Measurements from ENCODE around the gene IL7R.

- TF ChIP-seq EGR1 (IDR thresholded peaks at IDR 0.05; ENCODE audit: borderline replicate concordance in 1 of 2, low read depth in 2 of 2, low read length in 2 of 2) = no peak
- TF ChIP-seq EZH2 (IDR thresholded peaks at IDR 0.05; ENCODE audit: borderline replicate concordance, control insufficient read depth, low read depth, low read length) = no peak
- no peak for TF ChIP-seq CEBPZ (IDR thresholded peaks at IDR 0.05; ENCODE audit: low read depth, low read length)
- no peak for TF ChIP-seq POLR2A (IDR thresholded peaks at IDR 0.05; ENCODE audit: low read depth, low read length)
- no peak for TF ChIP-seq YY1 (IDR thresholded peaks at IDR 0.05; ENCODE audit: low read depth, low read length)
- TF ChIP-seq RELA (IDR thresholded peaks at IDR 0.05; ENCODE audit: borderline replicate concordance, partially characterized antibody) = no peak
- TF ChIP-seq, protein P1, sequence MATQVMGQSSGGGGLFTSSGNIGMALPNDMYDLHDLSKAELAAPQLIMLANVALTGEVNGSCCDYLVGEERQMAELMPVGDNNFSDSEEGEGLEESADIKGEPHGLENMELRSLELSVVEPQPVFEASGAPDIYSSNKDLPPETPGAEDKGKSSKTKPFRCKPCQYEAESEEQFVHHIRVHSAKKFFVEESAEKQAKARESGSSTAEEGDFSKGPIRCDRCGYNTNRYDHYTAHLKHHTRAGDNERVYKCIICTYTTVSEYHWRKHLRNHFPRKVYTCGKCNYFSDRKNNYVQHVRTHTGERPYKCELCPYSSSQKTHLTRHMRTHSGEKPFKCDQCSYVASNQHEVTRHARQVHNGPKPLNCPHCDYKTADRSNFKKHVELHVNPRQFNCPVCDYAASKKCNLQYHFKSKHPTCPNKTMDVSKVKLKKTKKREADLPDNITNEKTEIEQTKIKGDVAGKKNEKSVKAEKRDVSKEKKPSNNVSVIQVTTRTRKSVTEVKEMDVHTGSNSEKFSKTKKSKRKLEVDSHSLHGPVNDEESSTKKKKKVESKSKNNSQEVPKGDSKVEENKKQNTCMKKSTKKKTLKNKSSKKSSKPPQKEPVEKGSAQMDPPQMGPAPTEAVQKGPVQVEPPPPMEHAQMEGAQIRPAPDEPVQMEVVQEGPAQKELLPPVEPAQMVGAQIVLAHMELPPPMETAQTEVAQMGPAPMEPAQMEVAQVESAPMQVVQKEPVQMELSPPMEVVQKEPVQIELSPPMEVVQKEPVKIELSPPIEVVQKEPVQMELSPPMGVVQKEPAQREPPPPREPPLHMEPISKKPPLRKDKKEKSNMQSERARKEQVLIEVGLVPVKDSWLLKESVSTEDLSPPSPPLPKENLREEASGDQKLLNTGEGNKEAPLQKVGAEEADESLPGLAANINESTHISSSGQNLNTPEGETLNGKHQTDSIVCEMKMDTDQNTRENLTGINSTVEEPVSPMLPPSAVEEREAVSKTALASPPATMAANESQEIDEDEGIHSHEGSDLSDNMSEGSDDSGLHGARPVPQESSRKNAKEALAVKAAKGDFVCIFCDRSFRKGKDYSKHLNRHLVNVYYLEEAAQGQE (IDR thresholded peaks at IDR 0.05; ENCODE audit: low read depth, low read length) = no peak
- TF ChIP-seq USF2 (IDR thresholded peaks at IDR 0.05; ENCODE audit: borderline replicate concordance, low read depth, low read length) = no peak
- no peak for TF ChIP-seq KAT2A (conservative IDR thresholded peaks at IDR 0.05; ENCODE audit: control insufficient read depth, low read depth, low read length)
- no peak for TF ChIP-seq GABPA (IDR thresholded peaks at IDR 0.05; ENCODE audit: low read depth)
- TF ChIP-seq, protein P2, sequence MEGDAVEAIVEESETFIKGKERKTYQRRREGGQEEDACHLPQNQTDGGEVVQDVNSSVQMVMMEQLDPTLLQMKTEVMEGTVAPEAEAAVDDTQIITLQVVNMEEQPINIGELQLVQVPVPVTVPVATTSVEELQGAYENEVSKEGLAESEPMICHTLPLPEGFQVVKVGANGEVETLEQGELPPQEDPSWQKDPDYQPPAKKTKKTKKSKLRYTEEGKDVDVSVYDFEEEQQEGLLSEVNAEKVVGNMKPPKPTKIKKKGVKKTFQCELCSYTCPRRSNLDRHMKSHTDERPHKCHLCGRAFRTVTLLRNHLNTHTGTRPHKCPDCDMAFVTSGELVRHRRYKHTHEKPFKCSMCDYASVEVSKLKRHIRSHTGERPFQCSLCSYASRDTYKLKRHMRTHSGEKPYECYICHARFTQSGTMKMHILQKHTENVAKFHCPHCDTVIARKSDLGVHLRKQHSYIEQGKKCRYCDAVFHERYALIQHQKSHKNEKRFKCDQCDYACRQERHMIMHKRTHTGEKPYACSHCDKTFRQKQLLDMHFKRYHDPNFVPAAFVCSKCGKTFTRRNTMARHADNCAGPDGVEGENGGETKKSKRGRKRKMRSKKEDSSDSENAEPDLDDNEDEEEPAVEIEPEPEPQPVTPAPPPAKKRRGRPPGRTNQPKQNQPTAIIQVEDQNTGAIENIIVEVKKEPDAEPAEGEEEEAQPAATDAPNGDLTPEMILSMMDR (IDR thresholded peaks at IDR 0.05 in 2 of 3, conservative IDR thresholded peaks at IDR 0.05 in 1 of 3; ENCODE audit: control insufficient read depth in 2 of 3, extremely low read depth in 1 of 3, insufficient read depth in 1 of 3, low read depth in 3 of 3, low read length in 3 of 3) = no peak
These were observed 22.4 kb downstream of the IL7R start for GRCh38 chr5:35879096-35879495.

Measured in GM12878 (cell line).